Measurements from ENCODE around the gene ALOXE3.
A peak's percentile ranks its signal among the peaks of the same experiment; 100 is the strongest.
"Not testable (repeated sequence)": the region's sequence is repeated elsewhere in the genome, so short reads cannot be mapped to it uniquely, and the experiment has no call there.

The ALOXE3 gene

GRCh38 chr17:8087952-8088230, 30.4 kb downstream of the ALOXE3 start:
- no peak for DNase-seq

- no peak for DNase-seq
These were observed 31.0 kb downstream of the ALOXE3 start, which contains the start of gene ALOX12B for GRCh38 chr17:8087075-8087951. ALOX12B (minus strand) TSS chr17:8087716; CDS start chr17:8087442, 274 bp downstream.

- DNase-seq: no peak
These were observed 34.1 kb downstream of the ALOXE3 start for GRCh38 chr17:8084250-8084649.

GRCh38 chr17:8082292-8082691, 36.0 kb downstream of the ALOXE3 start:
- no peak for DNase-seq

GRCh38 chr17:8081876-8082275, 36.4 kb downstream of the ALOXE3 start:
- DNase-seq: no peak

- no peak for DNase-seq
These were observed 37.5 kb downstream of the ALOXE3 start for GRCh38 chr17:8080799-8081219.

GRCh38 chr17:8080208-8080798, 38.0 kb downstream of the ALOXE3 start:
- DNase-seq: no peak

- DNase-seq: peak; percentile 63
These were observed 38.8 kb downstream of the ALOXE3 start for GRCh38 chr17:8079291-8080207.

GRCh38 chr17:8077939-8078338, 40.4 kb downstream of the ALOXE3 start:
- DNase-seq: not testable (repeated sequence)

GRCh38 chr17:8076502-8077266, 41.6 kb downstream of the ALOXE3 start:
- DNase-seq: no peak

- DNase-seq: no peak
These were observed 42.6 kb downstream of the ALOXE3 start for GRCh38 chr17:8075574-8076342.

GRCh38 chr17:8075081-8075480, 43.2 kb downstream of the ALOXE3 start:
- DNase-seq: no peak

- no peak for DNase-seq
These were observed 43.8 kb downstream of the ALOXE3 start for GRCh38 chr17:8074554-8074953.

- DNase-seq: peak; percentile 55
These were observed 44.5 kb downstream of the ALOXE3 start for GRCh38 chr17:8073627-8074484.

GRCh38 chr17:8072729-8073461, 45.4 kb downstream of the ALOXE3 start:
- no peak for DNase-seq

- no peak for DNase-seq
These were observed 46.0 kb downstream of the ALOXE3 start for GRCh38 chr17:8072341-8072728.

- no peak for DNase-seq
These were observed 46.8 kb downstream of the ALOXE3 start for GRCh38 chr17:8071496-8071895.

GRCh38 chr17:8069587-8069860, 48.8 kb downstream of the ALOXE3 start:
- DNase-seq: no peak

GRCh38 chr17:8068736-8069586, 49.4 kb downstream of the ALOXE3 start:
- no peak for DNase-seq

Data from NCI-H146 (cell line).